Vagina (tissue), 2 donors: ENCODE measurements around the gene GRK3.

ENCODE experiments used
- CTCF ChIP-seq, 3 experiments: fragments of 450-650 bp in 2 of 3; fragments of 200-600 bp in 1 of 3; sonication (generic) in 1 of 3; IDR thresholded peaks; one replicate each; pipeline ENCODE4 v1.5.1; 2017 to 2019; ENCODE audit warnings: antibody characterized with exemption in 3 of 3, mild to moderate bottlenecking in 2 of 3, moderate library complexity in 2 of 3
- POLR2A ChIP-seq, 2 donors: fragments of 450-650 bp; IDR thresholded peaks; one replicate each; pipeline ENCODE4 v1.6.1; 2017; ENCODE audit warnings: antibody characterized with exemption in 2 of 2, mild to moderate bottlenecking in 2 of 2, moderate library complexity in 2 of 2
- POLR2AphosphoS5 ChIP-seq, 2 donors: sonication (generic); formaldehyde crosslinking; IDR thresholded peaks; one replicate each; pipeline ENCODE4 v1.9.0; 2017; ENCODE audit warnings: antibody characterized with exemption in 2 of 2, mild to moderate bottlenecking in 2 of 2, low read depth in 1 of 2; ENCODE audit not compliant: insufficient read depth in 1 of 2

- no peak for TF ChIP-seq CTCF (IDR thresholded peaks at IDR 0.05)
- no peak for TF ChIP-seq POLR2A (IDR thresholded peaks at IDR 0.05)
- no peak for TF ChIP-seq POLR2AphosphoS5 (IDR thresholded peaks at IDR 0.05; ENCODE audit: insufficient read depth in 1 of 2, low read depth in 1 of 2)
Observed at GRCh38 chr22:25760294-25760693, 195.8 kb downstream of the GRK3 start.
